ENCODE results near the gene KRT6C.

The KRT6C gene

GRCh38 chr12:52434081-52434733 lies 39.4 kb downstream of the KRT6C start, which contains the start of gene KRT75:
Gene KRT75 (minus strand): TSS chr12:52434371. CDS start chr12:52434304, 67 bp downstream.
- DNase-seq, result no peak

- DNase-seq, result no peak
Measured at GRCh38 chr12:52433501-52434080, 40.0 kb downstream of the KRT6C start.

GRCh38 chr12:52432559-52433207 lies 40.9 kb downstream of the KRT6C start:
- DNase-seq, result no peak

- DNase-seq, result no peak
Measured at GRCh38 chr12:52428121-52428520, 45.5 kb downstream of the KRT6C start.

GRCh38 chr12:52427083-52427482 lies 46.5 kb downstream of the KRT6C start:
- no peak for DNase-seq

GRCh38 chr12:52426034-52426433 lies 47.6 kb downstream of the KRT6C start:
- no peak for DNase-seq

GRCh38 chr12:52425466-52425865 lies 48.1 kb downstream of the KRT6C start:
- no peak for DNase-seq

GRCh38 chr12:52423661-52424500 lies 49.7 kb downstream of the KRT6C start:
- DNase-seq, result no peak

- DNase-seq, result no peak
Measured at GRCh38 chr12:52423035-52423434, 50.6 kb downstream of the KRT6C start.

GRCh38 chr12:52419656-52420055 lies 53.9 kb downstream of the KRT6C start:
- no peak for DNase-seq

GRCh38 chr12:52418576-52419110 lies 55.0 kb downstream of the KRT6C start:
- no peak for DNase-seq

All from SHP77 (cell line).